Transverse colon (tissue), 4 donors: ENCODE measurements around the gene PDE4DIP. TPM values are rescaled to one million over a fixed set of nuclear protein-coding genes. Genes with fewer than 3 reads are reported as not detected.
"Not testable (repeated sequence)": the region's sequence is repeated elsewhere in the genome, so short reads cannot be mapped to it uniquely, and the experiment has no call there.

Experiments
- DNase-seq: peaks from one replicate; pipeline ENCODE4 v3.0.0-alpha.2; 2019
- H3K27ac ChIP-seq, 4 donors: fragments of 200-600 bp; sonication (generic); 2 replicates each; pipeline ENCODE4 v1.5.1; 2016 to 2018; ENCODE audit warnings: inconsistent platforms in 4 of 4
- H3K27me3 ChIP-seq: fragments of 200-600 bp; sonication (generic); 2 replicates; pipeline ENCODE4 v1.5.1; 2017; ENCODE audit warnings: inconsistent platforms
- H3K36me3 ChIP-seq, 4 donors: fragments of 200-600 bp; sonication (generic); 2 replicates each; pipeline ENCODE4 v1.5.1; 2017 to 2019; ENCODE audit warnings: inconsistent platforms in 4 of 4
- H3K4me1 ChIP-seq, 4 donors: fragments of 200-600 bp; sonication (generic); 2 replicates each; pipeline ENCODE4 v1.5.1; 2017 to 2020; ENCODE audit warnings: inconsistent platforms in 4 of 4
- H3K4me3 ChIP-seq, 4 donors: fragments of 200-600 bp; sonication (generic); 1 replicate in 1 of 4; 2 replicates in 3 of 4; pipeline versions ENCODE4 v1.5.1 to v1.6.1; 2017 to 2019; ENCODE audit warnings: inconsistent platforms in 4 of 4
- H3K9me3 ChIP-seq, 2 donors: fragments of 200-600 bp; sonication (generic); 2 replicates each; pipeline ENCODE4 v1.5.1; 2017 to 2019; ENCODE audit warnings: inconsistent platforms in 2 of 2
- WGBS, 2 donors: methylation state at CpG; one replicate each; pipeline ENCODE4 v1.1.5; 2018; ENCODE audit warnings: low coverage in 1 of 2; 5-methylcytosine and 5-hydroxymethylcytosine counted together
- in situ Hi-C, 4 donors: fragments of 200-750 bp; cut with MboI; loops; one replicate each; pipeline versions ENCODE4 v1.15.0 to v1.15.1; 2017; ENCODE audit warnings: low sequenced_read_pairs in 3 of 4, low pct_ligation_motif_present in 1 of 4, low pct_unique_long_range_greater_than_20kb in 1 of 4
- intact Hi-C: fragments of 100-400 bp; cut with DNase I; formaldehyde crosslinking; loops from one replicate; pipeline ENCODE4 v1.15.1; 2023; ENCODE audit warnings: low total_unique reads
- total RNA-seq, 4 donors: library from RNA; depleted of rRNA; stranded (reverse); fragments of >200 nt; gene quantifications; one replicate each; pipeline ENCODE4 v1.1.0, GENCODE V29; 2016

The PDE4DIP gene
- total RNA-seq, 4 donors from 2014 or later: 50.9 to 149 (median 57.3) TPM

GRCh38 chr1:148918836-148919447 is 74.7 kb downstream of the PDE4DIP start:
- intact Hi-C loops, H3K9me3 ChIP-seq, H3K27me3 ChIP-seq, H3K27ac ChIP-seq, H3K36me3 ChIP-seq, DNase-seq, in situ Hi-C loops, H3K4me3 ChIP-seq, H3K4me1 ChIP-seq: not testable (repeated sequence)
- 82% methylated on average over 2 of the region's 3 CpGs; no CpG with 5 or more reads in 1 of the 2 donors for WGBS, 2 donors

GRCh38 chr1:148921047-148921446 is 76.8 kb downstream of the PDE4DIP start:
- DNase-seq, H3K9me3 ChIP-seq, H3K4me3 ChIP-seq, intact Hi-C loops, H3K36me3 ChIP-seq, in situ Hi-C loops, H3K27me3 ChIP-seq, H3K4me1 ChIP-seq, H3K27ac ChIP-seq: not testable (repeated sequence)
- WGBS, 2 donors: no CpG with 5 or more reads among the region's 1 CpG

- intact Hi-C loops, H3K4me1 ChIP-seq, H3K4me3 ChIP-seq, H3K36me3 ChIP-seq, in situ Hi-C loops, H3K27ac ChIP-seq, DNase-seq, H3K27me3 ChIP-seq, H3K9me3 ChIP-seq: not testable (repeated sequence)
- WGBS, 2 donors: 100% methylated on average over 1 of the region's 3 CpGs; no CpG with 5 or more reads in 1 of the 2 donors
These were observed 79.6 kb downstream of the PDE4DIP start for GRCh38 chr1:148923798-148924197.

GRCh38 chr1:148927645-148928044 is 83.4 kb downstream of the PDE4DIP start:
- in situ Hi-C loops, H3K9me3 ChIP-seq, H3K36me3 ChIP-seq, H3K27me3 ChIP-seq, intact Hi-C loops, DNase-seq, H3K27ac ChIP-seq, H3K4me1 ChIP-seq, H3K4me3 ChIP-seq: not testable (repeated sequence)
- no CpG with 5 or more reads among the region's 1 CpG for WGBS, 2 donors

GRCh38 chr1:148929253-148929652 is 85.0 kb downstream of the PDE4DIP start:
- in situ Hi-C loops, intact Hi-C loops, DNase-seq, H3K4me3 ChIP-seq, H3K27me3 ChIP-seq, H3K36me3 ChIP-seq, H3K27ac ChIP-seq, H3K9me3 ChIP-seq, H3K4me1 ChIP-seq: not testable (repeated sequence)

- H3K4me3 ChIP-seq, H3K36me3 ChIP-seq, H3K4me1 ChIP-seq, DNase-seq, H3K27ac ChIP-seq, intact Hi-C loops, H3K9me3 ChIP-seq, H3K27me3 ChIP-seq, in situ Hi-C loops: not testable (repeated sequence)
- WGBS, 2 donors: no CpG with 5 or more reads among the region's 3 CpGs
These were observed 91.3 kb downstream of the PDE4DIP start for GRCh38 chr1:148935381-148936002.

- H3K36me3 ChIP-seq, H3K27me3 ChIP-seq, H3K9me3 ChIP-seq, H3K27ac ChIP-seq, in situ Hi-C loops, H3K4me3 ChIP-seq, H3K4me1 ChIP-seq, DNase-seq, intact Hi-C loops: not testable (repeated sequence)
- whole genome bisulfite sequencing, 2 donors: no CpG with 5 or more reads among the region's 3 CpGs
These were observed 98.7 kb downstream of the PDE4DIP start for GRCh38 chr1:148942906-148943305.

- in situ Hi-C loops, H3K4me1 ChIP-seq, DNase-seq, intact Hi-C loops, H3K27ac ChIP-seq, H3K4me3 ChIP-seq, H3K27me3 ChIP-seq, H3K36me3 ChIP-seq, H3K9me3 ChIP-seq: not testable (repeated sequence)
- WGBS, 2 donors: no CpG with 5 or more reads among the region's 1 CpG
These were observed 100.9 kb downstream of the PDE4DIP start for GRCh38 chr1:148945130-148945529.

- H3K4me3 ChIP-seq, DNase-seq, intact Hi-C loops, H3K4me1 ChIP-seq, H3K36me3 ChIP-seq, H3K27me3 ChIP-seq, H3K9me3 ChIP-seq, H3K27ac ChIP-seq, in situ Hi-C loops: not testable (repeated sequence)
- WGBS, 2 donors: 67 to 74% methylated on average over 4 of the region's 4 CpGs
These were observed 104.5 kb downstream of the PDE4DIP start for GRCh38 chr1:148948768-148949167.
